Activated naive CD4-positive, alpha-beta T cell treated with Interleukin-2 at 50 U/mL for 16 hours (primary cell): ENCODE measurements around the gene LELP1.
A peak's percentile ranks its signal among the peaks of the same experiment; 100 is the strongest.

Experiments used
- DNase-seq: peaks from one replicate; pipeline ENCODE4 v3.0.0-alpha.2; 2020

The LELP1 gene

DNA sequence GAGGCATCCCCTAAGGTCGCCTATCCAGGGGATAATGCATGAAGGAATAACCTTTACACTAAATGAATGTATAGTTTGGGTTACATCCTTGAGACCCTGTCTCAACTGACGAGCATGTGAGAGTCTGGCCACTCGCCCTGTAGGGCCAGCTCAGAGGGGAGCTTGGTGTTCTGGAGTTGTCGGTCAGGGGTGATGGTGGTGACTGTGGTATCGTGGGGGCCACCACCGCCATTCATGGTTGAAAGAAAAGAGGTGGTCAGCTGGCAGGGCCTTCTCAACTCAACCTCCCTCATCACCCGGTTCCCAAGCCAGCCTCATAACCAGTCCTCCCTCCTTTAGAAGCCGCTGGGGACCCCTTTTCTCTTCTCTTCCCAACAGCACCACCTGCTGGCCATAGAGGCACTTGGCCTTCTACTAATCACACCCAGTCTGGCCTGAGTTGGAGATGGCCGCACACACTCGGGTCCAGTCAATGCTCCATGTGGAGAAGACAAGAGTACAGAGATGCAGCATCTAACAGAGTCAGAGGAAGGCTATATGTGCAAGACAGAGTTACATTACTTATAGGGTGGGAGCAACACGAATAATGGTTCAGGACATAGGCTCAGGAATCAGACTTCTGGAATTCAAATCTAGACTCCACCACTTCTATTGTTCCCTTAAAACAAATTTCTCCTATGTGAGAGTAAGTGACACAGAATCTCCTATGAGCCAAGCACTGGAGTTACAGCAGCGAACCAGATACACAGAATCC, 26.0 kb downstream of the LELP1 start:
- peak; percentile 8 for DNase-seq

DNA sequence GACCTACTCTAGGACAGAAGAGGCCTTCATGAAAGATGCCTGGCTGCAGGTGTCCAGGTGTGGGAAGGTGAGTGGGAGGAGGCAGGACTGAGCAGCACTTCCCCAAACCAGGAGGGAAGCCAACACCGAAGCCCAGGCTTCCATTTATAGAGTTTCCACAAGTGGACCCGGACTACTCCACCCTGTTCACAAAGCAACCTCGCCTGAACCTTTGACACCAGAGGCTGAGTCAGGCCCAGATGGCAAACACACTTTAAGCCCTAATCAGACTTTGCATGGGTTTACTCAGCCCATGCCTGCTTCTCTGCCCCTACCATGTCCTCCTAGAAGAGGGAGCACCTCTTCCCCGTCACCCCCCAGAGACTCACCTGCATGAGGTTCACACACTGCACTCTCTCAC, 28.1 kb downstream of the LELP1 start:
- no peak for DNase-seq

DNA sequence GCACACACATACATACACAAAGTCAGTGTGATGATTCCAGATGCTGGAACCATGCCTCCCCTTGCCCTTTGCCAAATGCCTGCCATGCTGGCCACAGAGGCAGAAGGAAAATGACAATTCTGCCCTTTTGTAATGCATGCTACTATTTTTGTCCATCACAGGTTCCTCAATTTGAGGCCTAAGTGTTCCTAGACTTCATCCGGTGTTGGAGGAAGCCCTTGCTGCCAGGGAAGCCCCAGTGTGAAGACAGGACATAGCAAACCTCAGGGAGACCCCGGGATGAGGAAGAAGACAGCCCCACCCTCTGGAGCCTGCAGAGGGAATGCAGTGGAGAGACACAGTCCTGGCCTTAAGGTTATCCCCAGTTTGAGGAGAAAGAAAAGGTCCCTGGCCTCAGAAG, 28.6 kb downstream of the LELP1 start:
- no peak for DNase-seq

DNA sequence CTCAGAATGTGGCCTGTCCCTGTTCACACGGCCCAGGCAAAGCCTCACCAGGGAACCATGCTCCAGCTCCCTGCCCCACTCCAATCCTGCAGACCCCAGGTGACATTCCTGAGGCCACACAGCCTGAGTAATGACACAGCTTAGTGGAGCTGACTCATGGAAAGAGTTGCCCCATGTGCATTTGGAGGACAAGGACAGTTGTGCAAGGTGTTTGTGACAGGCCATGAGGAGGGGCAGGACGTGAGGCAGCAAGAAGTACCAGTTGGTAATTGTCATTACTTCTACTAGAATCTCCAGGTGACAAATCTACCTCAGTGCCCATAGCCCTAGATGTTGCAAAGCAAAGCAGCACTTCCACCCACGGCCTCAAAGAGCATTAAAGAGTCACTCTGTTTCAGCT, 29.3 kb downstream of the LELP1 start:
- DNase-seq, result no peak

DNA sequence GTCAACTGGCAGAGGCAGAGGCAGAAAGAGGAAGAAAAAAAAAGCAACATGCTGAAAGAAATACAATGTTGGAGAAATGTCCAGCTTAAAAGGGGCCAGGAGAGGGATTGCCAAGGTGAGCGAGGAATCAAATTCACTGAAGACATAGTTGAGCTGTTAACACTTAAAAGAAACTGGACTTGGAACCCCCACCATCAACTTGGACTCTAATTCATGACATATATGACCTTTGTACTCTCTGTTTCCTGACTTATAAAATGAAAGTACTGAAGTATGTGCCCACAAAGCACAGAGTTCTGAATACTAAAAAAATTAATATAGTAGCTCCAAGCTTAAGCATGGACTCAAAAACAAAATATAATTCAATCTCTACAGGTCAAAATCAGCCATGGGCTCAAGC, 30.2 kb downstream of the LELP1 start:
- no peak for DNase-seq

DNA sequence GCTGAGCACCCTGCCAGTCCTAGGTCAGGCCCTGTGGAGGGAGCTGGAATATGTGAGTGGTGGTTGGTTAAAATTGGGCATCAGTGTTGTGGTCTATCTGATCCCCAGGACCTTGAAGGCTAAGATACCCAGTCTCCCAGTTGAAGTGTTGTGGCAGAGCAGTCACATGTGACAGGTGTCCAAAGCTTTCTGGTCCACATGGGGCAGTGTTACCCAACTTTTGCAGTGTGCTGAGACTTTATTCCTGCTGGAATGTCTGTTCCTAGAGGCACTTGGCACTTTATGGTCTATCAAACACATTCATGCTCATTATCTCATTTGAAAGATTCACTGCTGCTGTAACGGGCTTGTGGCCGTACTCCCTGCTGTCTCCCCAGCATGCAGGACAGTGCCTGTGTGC, 35.3 kb downstream of the LELP1 start:
- DNase-seq, result no peak

DNA sequence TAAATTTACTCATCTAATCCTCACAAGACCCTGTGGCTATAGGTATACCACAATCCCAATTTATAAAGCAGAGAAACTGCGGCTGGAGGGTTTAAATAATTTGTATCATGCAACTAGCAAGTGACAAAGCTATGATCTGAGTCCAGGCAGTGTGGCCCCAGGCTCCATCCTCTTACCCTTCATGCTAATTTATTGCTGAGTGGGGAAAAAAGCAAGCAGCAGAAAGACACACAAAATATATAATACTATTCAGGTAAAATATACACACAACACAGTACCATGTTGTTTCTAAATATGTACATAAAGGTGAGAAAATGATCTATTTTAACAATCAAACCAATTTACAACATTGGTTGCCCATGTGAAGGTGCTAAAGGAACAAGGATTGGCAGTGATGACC, 38.9 kb downstream of the LELP1 start:
- no peak for DNase-seq

DNA sequence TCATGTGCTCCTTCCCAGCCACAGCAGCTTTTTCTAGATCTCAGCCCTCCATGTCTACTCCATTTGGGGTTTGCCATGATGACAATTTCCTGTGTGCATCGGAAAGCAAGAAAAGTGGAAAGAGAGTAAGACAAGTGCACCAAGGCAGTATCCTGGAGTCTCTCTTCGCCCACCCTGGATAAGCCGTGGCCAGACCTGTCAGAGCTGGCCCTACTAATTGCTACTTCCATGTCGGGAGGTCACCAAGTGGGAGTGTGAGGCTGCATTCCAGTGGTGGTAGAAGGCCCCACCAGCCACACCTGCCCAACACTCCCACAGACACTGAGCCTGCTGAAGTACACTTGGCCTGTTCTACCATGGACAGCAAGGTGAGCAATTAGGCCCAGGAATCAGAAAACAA, 42.2 kb downstream of the LELP1 start:
- DNase-seq, result no peak

DNA sequence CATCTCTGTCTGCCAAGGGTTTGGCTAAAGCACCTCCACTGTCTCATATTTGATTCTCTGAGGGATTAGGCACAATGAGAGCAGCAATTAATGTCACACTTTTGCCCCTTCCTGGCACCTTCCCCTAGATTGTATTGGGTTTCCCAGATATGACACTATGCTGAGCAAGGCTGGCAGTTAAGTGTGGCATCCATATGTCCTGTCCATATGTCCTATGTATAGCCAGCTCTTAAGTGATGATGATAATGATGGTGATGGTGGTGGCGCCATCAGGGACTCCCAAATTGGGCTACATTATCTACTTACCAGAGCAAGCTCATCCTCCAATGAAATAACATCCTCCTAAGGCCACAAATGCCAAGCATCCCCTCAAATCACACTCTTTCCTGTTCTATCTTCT, 42.8 kb downstream of the LELP1 start:
- DNase-seq, result no peak

DNA sequence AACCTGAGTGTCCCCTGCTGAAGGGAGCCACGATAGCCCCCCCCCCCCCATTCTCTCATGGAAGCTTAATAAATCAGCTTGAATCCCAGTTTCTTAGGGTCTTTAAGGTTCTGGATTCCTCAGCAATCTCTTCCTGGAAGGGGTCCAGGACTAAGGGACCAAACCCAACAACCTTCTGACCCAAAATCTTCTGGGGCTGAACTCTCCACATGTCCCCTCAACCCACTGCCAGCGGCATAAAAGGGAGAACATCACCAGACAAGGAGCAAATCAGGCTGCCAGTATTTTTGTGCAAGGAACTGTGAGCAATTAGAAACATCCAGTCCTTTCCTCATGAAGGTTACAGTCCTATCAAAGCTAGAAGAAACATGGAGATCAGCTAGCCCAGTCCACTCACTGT, 43.6 kb downstream of the LELP1 start:
- no peak for DNase-seq

DNA sequence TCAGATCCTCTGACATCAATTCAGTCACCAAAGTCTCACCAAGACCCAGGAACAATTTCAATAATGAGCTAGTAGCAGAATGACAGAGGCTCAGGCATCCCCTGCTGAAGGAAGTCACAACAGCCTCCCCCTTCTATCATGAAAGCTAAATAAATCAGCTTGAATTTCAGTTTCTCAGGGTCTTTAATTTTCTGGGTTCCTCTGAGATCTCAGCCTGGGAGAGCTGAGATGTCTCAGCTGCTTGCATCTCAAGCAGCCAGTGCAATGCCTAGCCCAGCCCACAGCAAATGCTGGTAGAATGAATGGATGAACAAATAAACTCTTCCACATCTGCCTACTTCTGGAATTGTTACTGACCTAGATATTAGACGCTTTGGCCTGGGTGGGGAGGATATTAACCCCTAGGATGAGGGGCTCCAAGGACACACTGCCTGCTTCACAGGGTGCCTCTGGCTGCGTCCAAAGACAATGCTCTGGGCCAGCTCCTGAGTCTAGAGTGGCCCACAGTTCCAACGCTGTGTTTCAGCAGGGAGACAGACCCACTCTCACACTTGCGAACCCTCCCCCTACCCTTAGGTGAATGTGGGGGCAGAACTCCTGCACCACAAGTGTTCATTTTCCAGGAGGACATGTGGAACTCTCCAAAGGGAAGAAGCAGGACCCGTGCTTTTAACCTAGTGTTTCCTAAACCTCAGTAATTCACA, 45.1 kb downstream of the LELP1 start:
- DNase-seq, result no peak

DNA sequence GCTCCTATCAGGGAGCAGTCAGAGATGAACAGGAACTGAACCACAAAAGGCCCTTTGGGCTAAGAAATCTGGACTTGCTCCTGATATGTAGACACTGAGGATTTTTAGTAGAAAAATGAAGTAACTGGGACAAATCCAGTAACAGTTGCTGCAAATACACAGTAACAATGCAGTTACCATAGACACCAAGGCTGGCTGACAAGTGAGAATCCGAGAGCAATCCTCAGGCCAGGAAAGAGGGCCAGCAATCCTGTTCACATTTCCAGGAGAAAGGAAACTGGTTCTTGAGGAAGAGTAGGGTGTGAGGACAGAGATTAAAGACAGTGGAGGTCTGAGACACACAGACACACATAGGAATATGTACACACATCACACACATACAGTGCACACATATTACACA, 46.9 kb downstream of the LELP1 start:
- no peak for DNase-seq

DNA sequence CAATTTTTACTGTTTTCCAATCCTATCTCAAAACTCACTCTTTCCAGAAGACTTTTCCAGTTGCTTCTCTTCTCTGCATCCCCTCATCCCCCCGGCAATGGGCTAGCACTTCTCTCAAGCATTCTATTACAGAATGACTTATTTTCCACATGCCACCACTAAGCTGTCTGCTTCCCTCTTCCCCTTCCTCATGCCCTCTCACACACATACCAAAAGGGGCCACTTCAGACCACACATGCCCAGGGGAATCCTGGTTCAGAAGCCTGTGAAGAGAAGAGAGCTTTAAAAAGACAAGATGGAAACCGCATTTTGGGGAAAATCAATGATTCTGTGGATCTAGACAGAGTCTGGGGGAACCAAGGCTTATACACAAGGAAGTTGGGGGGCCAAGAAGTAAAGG, 47.9 kb downstream of the LELP1 start:
- no peak for DNase-seq

DNA sequence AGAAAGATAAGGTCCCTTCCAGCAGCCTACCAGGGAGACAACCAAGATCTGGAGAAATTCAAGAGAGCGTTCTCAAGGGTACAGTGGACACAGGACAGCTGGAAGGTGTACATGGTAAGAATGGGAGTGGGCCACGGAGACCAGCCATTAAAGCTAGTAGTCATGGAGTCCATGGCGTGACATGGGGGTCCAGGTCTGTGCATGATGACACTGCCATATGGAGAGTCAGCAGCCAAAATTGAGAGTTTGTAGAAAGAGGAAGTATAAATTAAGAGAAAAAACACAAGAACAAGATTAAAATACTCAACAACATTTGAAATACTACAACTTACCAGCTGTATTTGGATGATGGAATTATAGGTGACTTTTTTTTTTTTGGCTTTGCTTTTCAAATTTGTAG, 48.3 kb downstream of the LELP1 start:
- DNase-seq, result no peak

DNA sequence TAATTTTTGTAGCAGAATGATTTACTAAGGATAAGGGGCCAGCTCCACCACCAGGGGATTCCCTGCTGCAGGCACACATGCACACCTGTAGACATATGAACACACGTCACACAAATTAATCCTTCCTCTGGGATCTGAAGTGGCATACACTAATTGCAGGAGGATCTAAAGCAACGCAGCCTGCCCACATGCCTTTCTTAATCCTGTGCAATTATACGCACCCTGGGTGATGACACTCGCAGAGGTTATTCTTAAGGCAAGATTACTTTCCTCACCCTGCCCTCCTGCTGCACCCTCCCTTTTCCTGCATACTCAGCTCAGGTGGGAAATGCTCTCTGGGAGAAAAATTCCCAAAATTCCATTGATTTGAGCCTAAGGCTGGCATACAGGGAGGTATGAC, 48.8 kb downstream of the LELP1 start:
- no peak for DNase-seq

DNA sequence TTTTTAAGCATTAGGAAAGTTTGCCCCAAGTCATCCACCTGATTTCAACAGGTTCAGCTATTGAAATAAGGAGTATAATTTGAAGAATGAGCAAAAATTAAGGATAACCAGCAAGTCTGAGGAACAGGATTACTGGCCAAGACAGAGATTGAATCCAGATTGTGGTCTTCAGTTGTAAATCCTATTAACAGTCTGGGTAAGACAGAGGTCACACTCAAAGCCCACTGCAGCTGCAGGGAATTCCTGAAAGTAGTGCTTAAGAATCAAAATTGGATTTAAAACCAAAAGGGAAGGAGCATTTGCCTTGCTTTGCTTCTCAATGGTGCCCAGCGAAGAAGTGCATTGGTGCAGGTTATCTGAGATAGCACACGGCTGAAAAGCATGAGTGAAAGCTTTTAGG, 49.8 kb downstream of the LELP1 start:
- DNase-seq, result no peak

DNA sequence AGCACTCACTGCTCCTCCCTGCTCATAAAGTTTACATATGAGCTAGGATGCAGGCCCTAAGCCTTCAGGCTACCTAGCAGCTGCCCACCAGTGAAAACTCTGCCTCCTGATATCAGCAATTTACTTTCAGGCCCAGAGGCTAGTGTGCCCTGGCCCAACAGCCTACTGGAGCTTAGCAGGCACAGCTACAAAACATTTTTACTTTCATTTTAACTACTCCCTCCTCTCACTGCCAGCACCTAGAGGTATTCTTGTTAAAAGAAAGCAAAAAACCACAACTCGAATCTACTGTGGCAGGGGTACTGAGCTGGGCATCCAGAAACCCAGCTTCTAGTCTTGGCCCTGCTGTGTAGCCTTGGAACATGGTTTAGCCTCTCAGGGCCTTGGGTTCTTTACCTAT, 50.5 kb downstream of the LELP1 start:
- no peak for DNase-seq
